ENCODE measurements around the gene SEC61B. TPM values are rescaled to one million over a fixed set of nuclear protein-coding genes. Genes with fewer than 3 reads are reported as not detected.

SEC61B gene
- total and polyA plus RNA-seq, 2 donors from 2014 or later: 118 to 328 TPM

- no peak overlapping the region for H3K4me3 ChIP-seq (ENCODE audit: low read length in 3 of 3)
- no peaks in the 10 kb centered on the region for H3K36me3 ChIP-seq (ENCODE audit: control insufficient read depth in 2 of 3, insufficient read depth in 3 of 3, low read length in 3 of 3)
- FAIRE-seq (no peak), DNase-seq (no peak)
- intact Hi-C loops (cut with DNase I): no loop called here
- H3K27ac ChIP-seq (ENCODE audit: low read depth in 2 of 2, low read length in 2 of 2): no peak overlapping the region
- no peaks in the 10 kb centered on the region for H3K27me3 ChIP-seq (ENCODE audit: control insufficient read depth, insufficient read depth, low read length)
- no peaks in the 10 kb centered on the region for H3K4me1 ChIP-seq (ENCODE audit: control insufficient read depth in 2 of 3, insufficient read depth in 2 of 3, low read depth in 1 of 3, low read length in 3 of 3)
- H3K9me3 ChIP-seq (ENCODE audit: control insufficient read depth in 2 of 3, insufficient read depth in 1 of 3, low read length in 3 of 3): no peaks in the 10 kb centered on the region
- no peak overlapping the region for H3K9ac ChIP-seq (ENCODE audit: low read length in 3 of 3)
- TF ChIP-seq, protein P1, sequence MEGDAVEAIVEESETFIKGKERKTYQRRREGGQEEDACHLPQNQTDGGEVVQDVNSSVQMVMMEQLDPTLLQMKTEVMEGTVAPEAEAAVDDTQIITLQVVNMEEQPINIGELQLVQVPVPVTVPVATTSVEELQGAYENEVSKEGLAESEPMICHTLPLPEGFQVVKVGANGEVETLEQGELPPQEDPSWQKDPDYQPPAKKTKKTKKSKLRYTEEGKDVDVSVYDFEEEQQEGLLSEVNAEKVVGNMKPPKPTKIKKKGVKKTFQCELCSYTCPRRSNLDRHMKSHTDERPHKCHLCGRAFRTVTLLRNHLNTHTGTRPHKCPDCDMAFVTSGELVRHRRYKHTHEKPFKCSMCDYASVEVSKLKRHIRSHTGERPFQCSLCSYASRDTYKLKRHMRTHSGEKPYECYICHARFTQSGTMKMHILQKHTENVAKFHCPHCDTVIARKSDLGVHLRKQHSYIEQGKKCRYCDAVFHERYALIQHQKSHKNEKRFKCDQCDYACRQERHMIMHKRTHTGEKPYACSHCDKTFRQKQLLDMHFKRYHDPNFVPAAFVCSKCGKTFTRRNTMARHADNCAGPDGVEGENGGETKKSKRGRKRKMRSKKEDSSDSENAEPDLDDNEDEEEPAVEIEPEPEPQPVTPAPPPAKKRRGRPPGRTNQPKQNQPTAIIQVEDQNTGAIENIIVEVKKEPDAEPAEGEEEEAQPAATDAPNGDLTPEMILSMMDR (IDR thresholded peaks at IDR 0.05; ENCODE audit: borderline replicate concordance, extremely low read depth, insufficient read depth): no peak
These were observed 24.9 kb upstream of the SEC61B start for GRCh38 chr9:99197124-99197630.

DNA sequence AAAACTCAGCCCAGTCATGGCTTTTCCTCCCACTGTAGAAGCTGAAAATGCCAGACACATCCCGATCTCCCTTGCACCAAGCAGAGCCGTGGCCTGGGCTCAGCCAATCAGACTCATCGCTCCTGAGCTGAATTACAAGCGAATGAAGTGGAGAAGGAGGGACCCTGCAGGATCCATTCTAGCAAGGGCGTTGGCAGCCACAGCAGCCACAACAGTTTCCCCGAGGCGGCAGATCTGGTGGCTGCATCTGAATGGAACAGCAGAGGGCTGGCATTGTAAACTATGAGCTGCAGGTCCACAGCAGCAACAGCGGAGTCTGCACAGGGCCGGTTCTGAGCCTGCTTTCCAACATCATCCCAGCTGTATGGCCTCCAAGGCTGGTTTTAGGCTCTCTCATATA, 24.1 kb upstream of the SEC61B start:
- Histone ChIP-seq H3K9ac (ENCODE audit: low read length in 3 of 3) (no peak overlapping the region), H3K27me3 (ENCODE audit: control insufficient read depth, insufficient read depth, low read length) (no peaks in the 10 kb centered on the region), H3K36me3 (ENCODE audit: control insufficient read depth in 2 of 3, insufficient read depth in 3 of 3, low read length in 3 of 3) (no peaks in the 10 kb centered on the region), H3K4me1 (ENCODE audit: control insufficient read depth in 2 of 3, insufficient read depth in 2 of 3, low read depth in 1 of 3, low read length in 3 of 3) (no peaks in the 10 kb centered on the region), H3K27ac (ENCODE audit: low read depth in 2 of 2, low read length in 2 of 2) (no peak overlapping the region), H3K4me3 (ENCODE audit: low read length in 3 of 3) (no peak overlapping the region), H3K9me3 (ENCODE audit: control insufficient read depth in 2 of 3, insufficient read depth in 1 of 3, low read length in 3 of 3) (no peaks in the 10 kb centered on the region)
- intact Hi-C loops (cut with DNase I): no loop called here
- FAIRE-seq: no peak
- no peak for DNase-seq
- TF ChIP-seq, protein P1 (IDR thresholded peaks at IDR 0.05; ENCODE audit: borderline replicate concordance, extremely low read depth, insufficient read depth): no peak

DNA sequence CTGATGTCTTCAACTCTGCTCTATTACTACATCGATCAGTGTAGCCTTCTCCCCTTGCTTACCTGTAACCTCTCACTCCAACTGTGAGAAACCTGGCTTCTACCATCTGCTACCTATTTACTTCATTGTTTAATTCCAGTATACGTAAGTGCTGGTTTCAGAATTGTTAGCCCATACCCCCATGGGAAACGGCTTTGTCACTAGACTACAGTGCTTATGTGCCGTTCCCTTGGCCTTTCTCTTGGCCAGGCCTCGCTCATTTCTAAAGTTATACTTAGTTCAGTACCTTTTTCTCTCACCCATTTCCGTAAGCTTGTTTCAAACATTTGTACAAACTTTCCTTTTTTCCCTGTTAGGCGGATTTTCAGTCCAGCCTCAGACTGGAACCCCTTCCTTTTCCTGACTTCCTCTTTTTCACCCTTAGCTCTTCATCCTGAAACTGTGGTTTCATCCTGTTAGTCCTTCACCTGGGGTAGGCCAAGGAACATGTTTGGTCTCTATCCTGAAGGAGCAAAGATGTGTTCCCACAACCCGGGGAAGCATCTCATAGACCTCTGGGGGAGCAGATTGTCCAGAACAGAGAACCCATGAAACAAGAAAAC, 22.0 kb upstream of the SEC61B start:
- DNase-seq: no peak
- Histone ChIP-seq H3K9ac (ENCODE audit: low read length in 3 of 3) (no peak overlapping the region), H3K27ac (ENCODE audit: low read depth in 2 of 2, low read length in 2 of 2) (no peak overlapping the region), H3K27me3 (ENCODE audit: control insufficient read depth, insufficient read depth, low read length) (no peaks in the 10 kb centered on the region), H3K4me1 (ENCODE audit: control insufficient read depth in 2 of 3, insufficient read depth in 2 of 3, low read depth in 1 of 3, low read length in 3 of 3) (no peaks in the 10 kb centered on the region), H3K4me3 (ENCODE audit: low read length in 3 of 3) (no peak overlapping the region), H3K9me3 (ENCODE audit: control insufficient read depth in 2 of 3, insufficient read depth in 1 of 3, low read length in 3 of 3) (no peaks in the 10 kb centered on the region), H3K36me3 (ENCODE audit: control insufficient read depth in 2 of 3, insufficient read depth in 3 of 3, low read length in 3 of 3) (no peaks in the 10 kb centered on the region)
- TF ChIP-seq, protein P1 (IDR thresholded peaks at IDR 0.05; ENCODE audit: borderline replicate concordance, extremely low read depth, insufficient read depth): no peak
- FAIRE-seq: no peak
- intact Hi-C loops (cut with DNase I): no loop called here

GRCh38 chr9:99201603-99202002, 20.5 kb upstream of the SEC61B start:
- H3K9ac ChIP-seq (ENCODE audit: low read length in 3 of 3): no peak overlapping the region
- TF ChIP-seq, protein P1 (IDR thresholded peaks at IDR 0.05; ENCODE audit: borderline replicate concordance, extremely low read depth, insufficient read depth): no peak
- FAIRE-seq (no peak), DNase-seq (no peak)
- H3K4me1 ChIP-seq (ENCODE audit: control insufficient read depth in 2 of 3, insufficient read depth in 2 of 3, low read depth in 1 of 3, low read length in 3 of 3): no peaks in the 10 kb centered on the region
- H3K27me3 ChIP-seq (ENCODE audit: control insufficient read depth, insufficient read depth, low read length): no peaks in the 10 kb centered on the region
- H3K27ac ChIP-seq (ENCODE audit: low read depth in 2 of 2, low read length in 2 of 2): no peak overlapping the region
- no peaks in the 10 kb centered on the region for H3K36me3 ChIP-seq (ENCODE audit: control insufficient read depth in 2 of 3, insufficient read depth in 3 of 3, low read length in 3 of 3)
- intact Hi-C loops (cut with DNase I): no loop called here
- H3K9me3 ChIP-seq (ENCODE audit: control insufficient read depth in 2 of 3, insufficient read depth in 1 of 3, low read length in 3 of 3): no peaks in the 10 kb centered on the region
- no peak overlapping the region for H3K4me3 ChIP-seq (ENCODE audit: low read length in 3 of 3)
